Measurements from ENCODE around the gene NAP1L4.

DNA sequence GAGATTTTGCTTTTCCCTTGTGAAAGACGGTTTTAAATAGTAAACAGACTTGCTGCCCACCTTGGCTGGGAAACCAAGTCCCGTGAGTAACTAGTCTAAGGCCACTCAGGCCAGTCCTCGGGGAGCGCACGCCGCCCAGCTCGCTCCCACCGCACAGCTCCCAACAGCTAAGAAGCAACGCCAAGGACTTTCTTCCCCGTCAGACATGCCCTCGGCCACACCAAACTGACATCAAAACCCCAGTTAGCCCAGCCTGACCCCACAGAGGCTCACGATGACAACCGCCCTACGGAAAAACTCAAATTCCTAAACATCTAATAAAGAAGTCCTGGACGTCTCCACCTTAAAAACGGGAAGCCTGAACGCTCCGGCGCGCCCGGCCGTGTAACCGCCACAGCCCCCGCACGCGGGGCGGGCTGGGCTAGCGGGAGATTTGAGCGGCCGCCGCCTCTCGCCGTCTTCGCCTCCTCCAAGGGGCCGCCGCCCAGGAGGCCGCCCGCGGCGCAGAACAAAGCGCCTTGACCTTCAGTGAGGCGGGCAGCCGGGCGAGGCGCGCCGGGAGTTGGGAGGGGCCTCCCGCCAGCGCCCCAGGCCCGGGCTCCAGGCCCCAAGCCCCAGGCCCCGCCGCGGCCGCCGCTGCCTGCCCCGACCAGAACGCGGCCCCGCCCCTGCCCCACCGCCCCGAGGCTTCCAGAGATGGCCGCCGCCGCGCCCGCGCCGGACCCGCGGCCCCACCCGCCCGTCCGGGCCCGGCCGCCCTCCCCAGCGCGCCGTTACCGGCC, 486 bp downstream of the NAP1L4 start:
- TF ChIP-seq EZH2 (IDR thresholded peaks at IDR 0.05; ENCODE audit: insufficient read depth, poor library complexity, severe bottlenecking), result no peak
- TF ChIP-seq EZH2phosphoT487 (IDR thresholded peaks at IDR 0.05; ENCODE audit: insufficient read depth, low read depth), result no peak
